GM20431 (cell line): ENCODE data around the gene ZNF728.
"Not testable (repeated sequence)": the region's sequence is repeated elsewhere in the genome, so short reads cannot be mapped to it uniquely, and the experiment has no call there.

Source experiments
- in situ Hi-C: fragments of 300-500 bp; cut with MseI, MboI; formaldehyde crosslinking; loops from one replicate; pipeline ENCODE4 v1.15.0; 2020; ENCODE audit warnings: low sequenced_read_pairs; ENCODE audit not compliant: unreplicated experiment

ZNF728 gene

DNA sequence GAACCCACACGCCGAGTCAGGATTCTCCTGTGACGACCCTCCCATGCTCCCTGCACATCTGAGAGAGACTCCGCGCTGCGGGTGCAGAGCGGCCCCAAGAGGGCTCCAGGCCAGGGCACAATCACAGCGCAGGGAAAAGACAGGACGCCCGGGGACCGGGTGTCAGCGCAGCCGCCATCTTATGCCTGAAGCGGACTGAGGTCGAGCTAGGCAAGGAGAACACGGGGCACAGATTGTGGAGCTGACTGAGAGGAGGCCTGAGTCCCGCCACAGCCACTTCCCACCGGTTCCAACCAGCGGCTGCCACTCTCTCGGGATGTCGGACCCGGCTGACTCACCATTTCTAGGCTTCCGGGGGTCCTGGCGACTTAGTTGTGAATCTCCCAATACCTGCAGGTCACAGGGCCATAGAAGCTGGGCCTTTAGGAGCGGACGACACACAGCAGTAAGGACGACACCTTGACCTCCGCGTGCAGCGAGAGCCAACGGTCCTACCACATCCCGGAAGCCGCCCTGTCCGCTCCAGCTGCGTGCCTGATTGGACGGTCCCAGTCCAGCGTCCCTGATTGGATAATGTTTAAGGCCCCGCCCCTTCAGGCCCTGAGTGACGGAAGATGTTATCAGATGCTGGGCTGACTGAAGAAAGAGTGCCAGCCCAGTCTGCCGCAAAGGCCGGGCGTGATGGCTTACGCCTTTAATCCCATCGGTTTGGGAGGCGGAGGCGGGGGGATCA, at the start of gene ZNF728:
TSS of gene ZNF728 (minus strand) at position 487 of the 733 bp plus-strand sequence. CDS start at position 341, 146 bp downstream.
- in situ Hi-C loops, result no loop called here

- in situ Hi-C loops, result no loop called here
Observed at GRCh38 chr19:23052349-23052748, 49.4 kb upstream of the ZNF728 start.

- in situ Hi-C loops, result no loop called here
Observed at GRCh38 chr19:23049256-23049655, 46.3 kb upstream of the ZNF728 start.

DNA sequence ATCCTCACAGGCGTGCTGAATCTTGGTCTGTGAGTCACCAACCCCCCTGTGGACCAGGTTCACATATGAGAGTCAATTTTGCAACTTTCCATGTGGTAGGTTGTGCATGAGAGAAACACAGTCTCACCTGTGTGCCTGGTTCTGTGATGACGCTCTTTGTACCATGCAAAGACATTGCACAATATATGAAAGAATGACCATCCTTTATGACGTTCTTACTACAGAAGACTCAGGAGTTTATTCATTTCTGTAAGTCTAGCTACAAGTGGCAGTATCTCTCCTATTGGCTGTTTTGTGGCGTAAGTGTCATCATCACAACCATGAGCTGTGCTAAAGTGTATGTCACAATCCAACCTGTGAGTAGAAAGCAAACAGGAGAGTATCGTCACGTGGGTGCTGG, 43.8 kb upstream of the ZNF728 start:
- in situ Hi-C loops, result no loop called here

DNA sequence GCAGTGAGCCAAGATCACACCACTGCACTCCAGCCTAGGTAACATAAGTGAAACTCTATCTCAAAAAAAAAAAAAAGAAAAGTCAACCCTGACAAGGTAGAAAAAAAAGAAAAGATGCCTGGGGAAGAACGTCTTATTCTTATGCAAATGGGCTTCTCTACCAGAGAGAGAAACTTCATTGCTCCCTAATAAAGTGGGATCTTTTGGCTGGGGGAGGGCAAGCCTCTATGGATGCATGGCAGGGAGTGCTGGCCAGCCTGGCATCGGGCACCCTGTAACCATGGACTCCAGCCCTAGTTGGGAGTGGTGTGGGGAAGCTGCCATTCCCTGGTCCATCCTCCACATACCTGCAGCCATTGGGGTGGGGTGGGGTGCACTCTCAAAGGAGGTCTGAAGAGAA, 30.7 kb upstream of the ZNF728 start:
- in situ Hi-C loops, result no loop called here

- in situ Hi-C loops, result no loop called here
Observed at GRCh38 chr19:23015660-23016059, 12.7 kb upstream of the ZNF728 start.

DNA sequence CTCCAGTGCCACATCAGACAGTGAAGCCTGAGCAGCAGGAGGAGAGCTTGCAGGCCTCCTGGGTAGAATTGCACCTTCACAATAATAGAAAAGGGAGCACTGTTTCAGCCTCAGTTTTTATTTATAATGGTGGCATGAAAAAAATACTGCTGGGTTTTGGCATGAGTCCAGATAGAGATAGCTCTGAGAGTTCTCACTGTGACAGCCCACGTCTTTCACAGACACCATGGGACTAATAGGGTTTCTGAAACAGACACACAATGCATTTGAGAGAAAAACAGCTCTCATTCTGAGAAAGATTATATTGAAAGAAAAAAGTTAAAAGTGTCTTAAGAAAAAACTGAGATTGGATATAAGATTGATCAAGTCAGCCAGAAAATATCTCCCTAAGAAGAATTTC, 8.0 kb downstream of the ZNF728 start:
- in situ Hi-C loops, result not testable (repeated sequence)

- in situ Hi-C loops, result no loop called here
Observed at GRCh38 chr19:22976248-22976647, 26.7 kb downstream of the ZNF728 start.

DNA sequence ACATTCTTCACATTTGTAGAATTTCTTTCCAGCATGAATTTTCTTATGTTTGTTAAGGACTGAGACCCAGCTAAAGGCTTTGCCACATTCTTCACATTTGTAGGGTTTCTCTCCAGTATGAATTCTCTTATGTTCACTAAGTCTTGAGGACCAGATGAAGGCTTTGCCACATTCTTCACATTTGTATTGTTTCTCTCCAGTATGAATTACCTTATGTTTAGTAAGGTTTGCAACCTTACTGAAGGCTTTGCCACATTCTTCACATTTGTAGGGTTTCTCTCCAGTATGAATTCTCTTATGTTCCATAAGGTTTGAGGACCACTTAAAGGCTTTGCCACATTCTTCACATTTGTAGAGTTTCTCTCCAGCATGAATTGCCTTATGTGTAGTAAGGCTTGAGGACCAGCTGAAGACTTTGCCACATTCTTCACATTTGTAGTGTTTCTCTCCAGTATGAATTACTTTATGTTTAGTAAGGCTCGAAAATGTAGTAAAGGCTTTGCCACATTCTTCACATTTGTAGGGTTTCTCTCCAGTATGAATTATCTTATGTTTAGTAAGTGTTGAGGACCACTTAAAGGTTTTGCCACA, 27.3 kb downstream of the ZNF728 start:
- in situ Hi-C loops, result not testable (repeated sequence)

- in situ Hi-C loops, result no loop called here
Observed at GRCh38 chr19:22945560-22945959, 57.4 kb downstream of the ZNF728 start.

GRCh38 chr19:22935151-22935550, 67.8 kb downstream of the ZNF728 start:
- in situ Hi-C loops, result no loop called here

GRCh38 chr19:22927576-22927975, 75.4 kb downstream of the ZNF728 start:
- in situ Hi-C loops, result not testable (repeated sequence)

DNA sequence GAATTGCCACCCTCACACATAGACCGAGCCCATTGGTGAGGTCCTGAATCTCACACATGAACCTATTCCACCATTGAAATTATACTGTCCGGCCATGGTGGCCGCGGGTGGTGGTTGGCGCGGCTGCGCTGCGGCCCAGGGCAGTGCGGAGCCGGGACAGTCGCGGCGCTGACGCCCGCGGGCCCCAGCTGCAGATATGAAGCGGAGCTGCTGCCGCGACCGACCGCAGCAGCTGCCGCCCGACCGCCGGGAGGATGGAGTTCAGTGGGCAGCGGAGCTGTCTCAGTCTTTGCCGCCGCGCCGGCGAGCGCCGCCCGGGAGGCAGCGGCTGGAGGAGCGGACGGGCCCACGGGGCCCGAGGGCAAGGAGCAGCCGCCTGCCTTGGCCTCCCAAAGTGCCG, 77.8 kb downstream of the ZNF728 start:
- in situ Hi-C loops, result not testable (repeated sequence)
